22Rv1 (cell line): ENCODE results near the gene KCNH1.

Experiments used
- H3K27ac ChIP-seq: fragments of 450-650 bp; 2 replicates; pipeline ENCODE4 v1.5.1; 2017
- CTCF ChIP-seq: fragments of 450-650 bp; IDR thresholded peaks from 2 replicates; pipeline ENCODE4 v1.5.1; 2017; ENCODE audit warnings: mild to moderate bottlenecking
- ZFX ChIP-seq: fragments of 450-650 bp; IDR thresholded peaks from 2 replicates; pipeline ENCODE4 v1.6.1; 2017; ENCODE audit warnings: antibody characterized with exemption, borderline replicate concordance

KCNH1 gene

GRCh38 chr1:211129776-211130175 is 4.2 kb downstream of the KCNH1 start:
- TF ChIP-seq CTCF (no peak), ZFX (no peak)

GRCh38 chr1:211127166-211127565 is 6.8 kb downstream of the KCNH1 start:
- no peak overlapping the region for H3K27ac ChIP-seq
- TF ChIP-seq ZFX: no peak
- no peak for TF ChIP-seq CTCF

More at GRCh38 chr1:211129776-211130175, 4.2 kb downstream of the KCNH1 start:
- H3K27ac ChIP-seq: no peak overlapping the region

GRCh38 chr1:211126622-211127021 is 7.3 kb downstream of the KCNH1 start:
- TF ChIP-seq ZFX: no peak
- no peak overlapping the region for H3K27ac ChIP-seq

DNA sequence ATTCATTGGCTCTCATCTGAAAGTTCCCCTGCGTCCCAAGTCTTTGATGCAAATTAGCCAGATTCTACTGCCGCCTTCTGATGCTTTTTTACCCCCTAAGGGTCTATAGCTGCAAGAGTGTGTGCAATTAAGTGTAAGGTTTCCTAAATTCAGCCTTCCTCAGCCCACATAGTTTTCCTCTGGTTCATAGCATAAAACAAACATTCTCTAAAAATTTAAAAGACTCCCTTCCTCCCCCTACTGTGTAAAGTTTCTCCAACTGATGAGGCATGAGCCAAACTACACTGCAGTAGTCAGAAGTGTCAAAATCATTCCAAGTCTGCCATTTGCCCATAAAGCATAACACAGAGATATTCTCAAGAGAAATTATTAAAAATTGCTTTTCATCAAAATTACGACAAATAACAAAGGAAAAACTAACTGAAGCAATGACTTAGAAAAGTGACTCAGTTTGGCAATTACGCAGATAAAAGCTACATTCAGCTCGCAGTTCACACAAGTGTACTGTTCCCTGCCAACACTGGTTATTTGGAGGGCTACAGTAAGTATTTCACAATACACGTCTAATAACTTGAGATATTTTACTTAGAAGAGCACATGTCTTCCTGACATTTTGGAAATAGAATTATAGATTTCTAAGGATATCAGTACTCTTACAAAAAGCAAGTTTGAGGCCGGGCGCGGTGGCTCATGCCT is 15.4 kb downstream of the KCNH1 start:
- TF ChIP-seq CTCF (no peak), ZFX (no peak)
- no peak overlapping the region for H3K27ac ChIP-seq

- no peak overlapping the region for H3K27ac ChIP-seq
- TF ChIP-seq ZFX: no peak
- no peak for TF ChIP-seq CTCF
These were observed 19.5 kb downstream of the KCNH1 start for GRCh38 chr1:211114446-211114845.

DNA sequence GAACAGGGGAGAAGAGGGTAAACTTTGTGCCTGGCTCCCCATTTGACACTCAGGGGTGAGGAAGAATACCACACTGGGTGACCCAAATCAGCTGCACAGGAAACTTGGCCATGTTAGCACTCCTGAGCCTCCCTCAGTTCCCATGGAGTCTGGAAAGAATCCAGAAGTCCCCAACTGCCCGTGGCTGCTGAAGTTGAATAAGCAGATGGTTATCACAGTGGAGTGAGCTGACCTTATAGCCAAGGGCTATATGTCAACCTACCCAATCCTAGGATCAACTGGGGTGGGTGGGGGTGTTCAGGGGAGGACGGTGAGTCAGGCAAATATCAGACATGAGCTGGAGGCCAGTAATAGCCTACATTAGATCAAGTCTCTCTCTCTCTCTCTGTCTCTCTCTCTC is 20.4 kb downstream of the KCNH1 start:
- H3K27ac ChIP-seq: no peak overlapping the region
- TF ChIP-seq CTCF (no peak), ZFX (no peak)

DNA sequence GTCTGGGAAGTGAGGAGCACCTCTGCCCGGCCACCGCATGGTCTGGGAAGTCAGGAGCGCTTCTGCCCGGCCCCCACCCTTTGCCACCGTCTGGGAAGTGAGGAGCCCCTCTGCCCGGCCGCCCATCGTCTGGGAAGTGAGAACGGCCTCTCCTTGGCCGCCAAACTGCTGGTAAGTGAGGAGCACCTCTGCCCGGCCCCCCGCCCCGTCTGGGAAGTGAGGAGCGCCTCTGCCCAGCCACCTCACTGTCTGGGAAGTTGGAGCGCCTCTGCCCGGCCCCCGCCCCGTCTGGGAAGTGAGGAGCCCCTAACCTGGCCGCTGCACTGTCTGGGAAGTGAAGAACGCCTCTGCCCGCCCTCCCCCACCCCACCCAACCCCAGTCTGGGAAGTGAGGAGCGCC is 22.6 kb downstream of the KCNH1 start:
- TF ChIP-seq ZFX (no peak), CTCF (no peak)
- no peak overlapping the region for H3K27ac ChIP-seq

DNA sequence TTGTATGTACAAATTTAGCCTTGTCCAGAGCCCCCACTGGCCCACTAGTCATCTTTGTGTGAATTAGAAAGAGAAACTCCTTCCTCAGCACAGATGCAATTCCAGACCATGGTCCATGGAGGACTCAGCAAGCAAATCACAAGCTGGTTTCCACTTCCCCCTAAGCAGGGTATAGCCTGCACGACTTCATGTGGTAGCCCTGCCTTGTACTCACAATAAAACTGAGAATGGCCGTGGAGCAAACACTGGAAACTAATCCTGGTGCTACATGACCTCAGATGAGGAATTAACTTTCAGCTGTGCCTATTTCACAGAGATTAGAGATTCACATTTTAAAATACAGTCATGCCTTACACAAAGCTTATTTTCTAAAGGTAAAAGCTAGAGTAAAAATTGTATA is 32.5 kb downstream of the KCNH1 start:
- no peak overlapping the region for H3K27ac ChIP-seq
- TF ChIP-seq ZFX (no peak), CTCF (no peak)
